OCI-LY1 (cell line): ENCODE measurements around the gene PRRC2B.

Experiments used
- H2AFZ ChIP-seq: fragments of 200-600 bp; sonication (generic), shearing (Covaris generic); 2 replicates; pipeline ENCODE4 v1.6.0; 2014; ENCODE audit warnings: antibody characterized with exemption, mild to moderate bottlenecking, low read length
- H3F3A ChIP-seq: fragments of 200-600 bp; sonication (generic), shearing (Covaris generic); 2 replicates; pipeline ENCODE4 v1.6.0; 2014; ENCODE audit warnings: mild to moderate bottlenecking, antibody characterized with exemption, low read length, moderate library complexity; ENCODE audit not compliant: insufficient read depth
- H3K27ac ChIP-seq: fragments of 200-600 bp; sonication (generic); 2 replicates; pipeline ENCODE4 v1.5.1; 2014; ENCODE audit warnings: low read length, mixed run types, mild to moderate bottlenecking, low read depth; ENCODE audit not compliant: poor library complexity, severe bottlenecking
- H3K27me3 ChIP-seq: fragments of 200-600 bp; sonication (generic); 2 replicates; pipeline ENCODE4 v1.6.0; 2014; ENCODE audit warnings: antibody characterized with exemption, mild to moderate bottlenecking, low read length, moderate library complexity; ENCODE audit not compliant: insufficient read depth
- H3K36me3 ChIP-seq: fragments of 200-600 bp; sonication (generic); 2 replicates; pipeline ENCODE4 v1.6.1; 2014; ENCODE audit warnings: mild to moderate bottlenecking, antibody characterized with exemption, low read length, moderate library complexity, mixed read lengths; ENCODE audit not compliant: insufficient read depth
- H3K4me1 ChIP-seq: fragments of 200-600 bp; sonication (generic); 2 replicates; pipeline ENCODE4 v1.5.1; 2014; ENCODE audit warnings: mild to moderate bottlenecking, low read length, moderate library complexity; ENCODE audit not compliant: insufficient read depth, severe bottlenecking
- H3K4me2 ChIP-seq: fragments of 200-600 bp; sonication (generic), shearing (Covaris generic); 2 replicates; pipeline ENCODE4 v1.6.1; 2014; ENCODE audit warnings: low read length
- H3K4me3 ChIP-seq: fragments of 200-600 bp; sonication (generic); 2 replicates; pipeline ENCODE4 v1.5.1; 2014; ENCODE audit warnings: low read length, low read depth, mild to moderate bottlenecking, mixed read lengths; ENCODE audit not compliant: poor library complexity, severe bottlenecking
- H3K79me2 ChIP-seq: fragments of 200-600 bp; shearing (Covaris generic); 2 replicates; pipeline ENCODE4 v1.6.1; 2016; ENCODE audit warnings: mixed run types, low read length, mixed read lengths; ENCODE audit not compliant: insufficient read depth
- H3K9ac ChIP-seq: fragments of 200-600 bp; sonication (generic), shearing (Covaris generic); 2 replicates; pipeline ENCODE4 v1.6.1; 2014; ENCODE audit warnings: mild to moderate bottlenecking, low read length, mixed read lengths
- H3K9me2 ChIP-seq: fragments of 200-600 bp; sonication (generic), shearing (Covaris generic); 2 replicates; pipeline ENCODE4 v1.6.1; 2014; ENCODE audit warnings: low read depth, mild to moderate bottlenecking, low read length, mixed read lengths
- H3K9me3 ChIP-seq: fragments of 200-600 bp; shearing (Covaris generic); 2 replicates; pipeline ENCODE4 v1.6.1; 2014; ENCODE audit warnings: low read length, mixed read lengths
- H4K20me1 ChIP-seq: fragments of 200-600 bp; sonication (generic), shearing (Covaris generic); 2 replicates; pipeline ENCODE4 v1.6.0; 2016; ENCODE audit warnings: mild to moderate bottlenecking, low read length; ENCODE audit not compliant: insufficient read depth
- EZH2 ChIP-seq: fragments of 200-600 bp; sonication (generic), shearing (Covaris generic); IDR thresholded peaks from 2 replicates; pipeline ENCODE4 v1.8.0; 2017; ENCODE audit warnings: borderline replicate concordance, mixed run types, mild to moderate bottlenecking, antibody characterized with exemption, low read length, moderate library complexity, mixed read lengths
- TF ChIP-seq, protein P1 (sequence below): fragments of 200-600 bp; sonication (generic), shearing (Covaris generic); IDR thresholded peaks from 2 replicates; pipeline ENCODE4 v1.5.1; 2017; ENCODE audit warnings: mild to moderate bottlenecking, antibody characterized with exemption, low read length, moderate library complexity, mixed read lengths

PRRC2B gene

DNA sequence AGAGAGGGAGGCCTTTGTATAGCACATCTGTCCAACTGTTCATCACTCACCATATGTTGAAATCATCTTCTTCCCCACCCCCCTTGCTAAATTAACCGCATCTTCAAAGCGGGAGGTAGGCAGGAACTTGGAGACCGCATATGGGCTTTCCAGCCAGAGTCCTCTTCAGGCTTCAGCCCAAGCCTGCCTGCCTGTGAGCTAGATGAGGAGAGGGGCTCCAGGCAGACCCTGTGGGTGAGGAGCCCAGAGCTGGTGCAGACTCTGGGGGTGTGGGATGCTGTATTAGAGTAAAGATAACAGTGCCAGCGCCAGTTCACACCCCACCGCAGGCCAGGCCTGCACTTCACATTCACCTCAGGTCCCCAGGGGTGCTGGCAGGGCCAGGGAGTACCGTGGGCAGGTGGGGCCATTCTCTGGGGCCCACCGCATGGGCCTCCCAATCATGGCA is 16.2 kb downstream of the PRRC2B start:
- peak overlapping the region; percentile 27 for H3K4me3 ChIP-seq
- H3K9ac ChIP-seq, result peak overlapping the region; percentile 31; the same call in 1 of the 2 replicates
- peaks cover 37% of the 10 kb centered on the region for H3K36me3 ChIP-seq
- no peaks in the 10 kb centered on the region for H3F3A ChIP-seq
- H3K9me2 ChIP-seq, result no peaks in the 10 kb centered on the region
- H2AFZ ChIP-seq, result no peak overlapping the region
- peak overlapping the region; percentile 51 for H3K4me2 ChIP-seq
- TF ChIP-seq EZH2, result no peak
- TF ChIP-seq, protein P1, sequence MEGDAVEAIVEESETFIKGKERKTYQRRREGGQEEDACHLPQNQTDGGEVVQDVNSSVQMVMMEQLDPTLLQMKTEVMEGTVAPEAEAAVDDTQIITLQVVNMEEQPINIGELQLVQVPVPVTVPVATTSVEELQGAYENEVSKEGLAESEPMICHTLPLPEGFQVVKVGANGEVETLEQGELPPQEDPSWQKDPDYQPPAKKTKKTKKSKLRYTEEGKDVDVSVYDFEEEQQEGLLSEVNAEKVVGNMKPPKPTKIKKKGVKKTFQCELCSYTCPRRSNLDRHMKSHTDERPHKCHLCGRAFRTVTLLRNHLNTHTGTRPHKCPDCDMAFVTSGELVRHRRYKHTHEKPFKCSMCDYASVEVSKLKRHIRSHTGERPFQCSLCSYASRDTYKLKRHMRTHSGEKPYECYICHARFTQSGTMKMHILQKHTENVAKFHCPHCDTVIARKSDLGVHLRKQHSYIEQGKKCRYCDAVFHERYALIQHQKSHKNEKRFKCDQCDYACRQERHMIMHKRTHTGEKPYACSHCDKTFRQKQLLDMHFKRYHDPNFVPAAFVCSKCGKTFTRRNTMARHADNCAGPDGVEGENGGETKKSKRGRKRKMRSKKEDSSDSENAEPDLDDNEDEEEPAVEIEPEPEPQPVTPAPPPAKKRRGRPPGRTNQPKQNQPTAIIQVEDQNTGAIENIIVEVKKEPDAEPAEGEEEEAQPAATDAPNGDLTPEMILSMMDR, result no peak
- no peaks in the 10 kb centered on the region for H4K20me1 ChIP-seq
- H3K27ac ChIP-seq, result peak overlapping the region; percentile 79
- H3K9me3 ChIP-seq, result no peaks in the 10 kb centered on the region
- H3K27me3 ChIP-seq, result no peaks in the 10 kb centered on the region
- peaks cover 98% of the 10 kb centered on the region for H3K79me2 ChIP-seq
- peaks cover 59% of the 10 kb centered on the region for H3K4me1 ChIP-seq

DNA sequence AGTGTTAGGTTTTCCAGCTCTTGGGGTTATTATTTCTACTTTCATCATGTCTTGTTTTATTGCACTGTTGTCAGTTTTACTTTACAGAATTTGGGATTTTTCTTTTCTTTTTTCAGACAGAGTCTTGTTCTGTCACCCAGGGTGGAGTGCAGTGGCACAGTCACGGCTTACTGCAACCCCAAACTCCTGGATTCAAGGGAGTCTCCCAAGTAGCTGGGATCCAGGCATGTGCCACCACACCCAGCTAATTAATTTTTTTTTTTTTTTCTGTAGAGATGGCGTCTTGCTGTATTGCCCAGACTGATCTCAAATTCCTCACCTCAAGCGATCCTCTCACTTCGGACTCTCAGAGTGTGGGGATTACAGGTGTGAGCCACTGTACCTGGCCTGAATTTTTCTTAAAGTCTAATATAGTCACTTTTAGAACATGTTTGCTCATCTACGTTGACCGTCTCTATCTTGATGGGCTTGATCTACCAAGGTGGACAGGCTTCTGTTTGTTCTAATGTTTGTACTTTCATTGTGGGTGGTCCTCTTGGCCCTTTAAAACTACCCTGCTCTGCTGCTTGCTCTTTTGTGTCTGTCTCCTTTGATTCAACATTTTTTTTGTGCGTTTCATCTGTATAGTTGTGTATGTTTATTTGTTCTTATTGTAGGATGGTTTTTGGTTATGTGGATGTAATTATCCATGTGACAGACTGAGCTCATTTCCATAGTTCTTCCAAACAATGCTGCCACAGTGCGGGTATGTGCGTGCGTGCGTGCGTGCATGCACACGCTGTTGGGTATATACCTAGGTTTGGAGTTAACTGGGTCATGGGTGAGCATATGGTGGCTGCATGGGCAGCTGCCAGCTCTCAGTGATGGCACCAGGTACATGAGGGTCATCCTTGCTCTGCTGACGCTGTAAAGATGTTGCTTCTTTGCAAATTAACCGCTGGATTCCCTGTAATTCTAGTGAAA is 18.1 kb downstream of the PRRC2B start:
- Histone ChIP-seq H3K9ac (no peak overlapping the region), H3K4me2 (no peak overlapping the region), H3F3A (no peaks in the 10 kb centered on the region), H3K9me2 (no peaks in the 10 kb centered on the region), H3K27ac (no peak overlapping the region), H3K4me3 (no peak overlapping the region), H3K27me3 (no peaks in the 10 kb centered on the region), H3K79me2 (peaks cover 98% of the 10 kb centered on the region), H4K20me1 (0 out of 2 replicates have a peak, but pooled peaks cover 3% of the 10 kb centered on the region), H3K9me3 (no peaks in the 10 kb centered on the region), H3K4me1 (peaks cover 59% of the 10 kb centered on the region), H2AFZ (no peak overlapping the region), H3K36me3 (peaks cover 44% of the 10 kb centered on the region)
- TF ChIP-seq, protein P1, result no peak
- no peak for TF ChIP-seq EZH2

DNA sequence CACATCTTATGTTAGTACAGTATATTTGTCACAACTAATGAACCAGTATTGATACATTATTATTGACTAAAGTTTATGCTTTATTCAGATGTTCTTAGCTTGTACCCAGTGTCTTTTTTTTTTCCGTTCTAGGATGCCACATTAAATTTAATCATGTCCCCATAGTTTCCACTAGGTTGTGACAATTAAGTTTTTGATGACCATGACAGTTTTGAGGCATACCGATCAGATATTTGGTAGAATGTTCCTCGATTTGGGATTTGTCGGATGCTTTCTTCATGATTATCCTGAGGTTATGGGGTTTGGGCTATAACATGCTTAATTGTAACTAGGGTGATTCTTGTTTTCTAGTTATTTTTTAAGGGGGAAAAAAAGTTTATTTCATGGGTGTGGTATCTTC is 22.6 kb downstream of the PRRC2B start:
- no peak overlapping the region for H2AFZ ChIP-seq
- peak overlapping the region; percentile 85 for H3K27ac ChIP-seq
- no peak overlapping the region for H3K4me3 ChIP-seq
- TF ChIP-seq, protein P1, result no peak
- TF ChIP-seq EZH2, result no peak
- H3K79me2 ChIP-seq, result peaks cover 98% of the 10 kb centered on the region
- no peaks in the 10 kb centered on the region for H3K9me2 ChIP-seq
- no peaks in the 10 kb centered on the region for H3K9me3 ChIP-seq
- H3K9ac ChIP-seq, result no peak overlapping the region
- H3K36me3 ChIP-seq, result peaks cover 53% of the 10 kb centered on the region
- H3K27me3 ChIP-seq, result no peaks in the 10 kb centered on the region
- H3K4me2 ChIP-seq, result no peak overlapping the region; the same call in 1 of the 2 replicates
- 0 out of 2 replicates have a peak, but pooled peaks cover 3% of the 10 kb centered on the region for H4K20me1 ChIP-seq
- peaks cover 68% of the 10 kb centered on the region for H3K4me1 ChIP-seq
- no peaks in the 10 kb centered on the region for H3F3A ChIP-seq
